Measurements from ENCODE around the gene C1QL1.

Gene C1QL1

DNA sequence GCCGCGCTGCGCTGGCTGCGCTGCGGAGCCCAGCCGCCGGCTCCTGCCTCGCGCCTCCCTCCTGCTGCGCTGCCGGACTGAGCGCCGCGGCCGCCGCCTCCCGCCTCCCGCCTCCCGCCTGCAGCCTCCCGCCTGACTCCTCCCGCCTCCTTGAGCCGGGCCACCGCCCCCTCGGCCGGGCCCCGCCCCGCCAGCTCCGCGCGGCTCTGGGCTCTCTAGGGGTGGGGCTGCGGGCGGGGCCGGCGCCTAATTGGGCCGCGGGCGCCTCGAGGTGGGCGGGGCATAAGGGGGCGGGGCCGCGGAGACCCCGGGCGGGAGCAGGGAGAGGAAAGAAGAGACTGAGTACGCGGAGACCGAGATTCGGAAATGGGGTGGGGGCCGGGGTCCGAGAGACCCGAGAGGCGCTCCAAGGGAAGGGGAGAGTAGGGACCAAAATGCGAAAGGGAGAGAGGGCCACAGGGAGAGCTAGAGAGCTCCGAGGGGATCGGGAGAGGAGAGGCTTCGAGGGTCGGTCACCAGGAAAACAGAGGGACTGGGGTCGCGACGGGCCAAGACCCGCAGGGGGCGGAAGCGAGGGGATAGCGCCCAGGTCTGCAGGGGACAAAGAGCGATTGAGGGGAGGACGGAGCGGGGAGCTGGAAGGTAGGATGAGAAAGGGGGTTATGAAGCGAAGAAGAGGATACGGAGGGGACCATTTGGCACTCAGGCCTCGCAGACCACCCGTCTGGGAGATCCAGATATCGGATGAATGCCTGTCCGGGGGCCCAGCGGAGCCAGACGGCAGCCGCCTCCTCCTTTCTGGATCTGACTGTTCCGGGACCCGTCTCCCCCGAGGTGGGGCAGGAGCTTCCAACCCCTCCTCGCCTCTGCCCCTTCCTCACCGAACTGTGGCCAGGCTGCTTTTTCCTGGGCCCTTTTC lies at the start of gene C1QL1:
Gene C1QL1 (minus strand): TSS at position 79 of the 919 bp plus-strand sequence. CDS start 255 bp downstream, outside the sequence.
- DNase-seq, result peak; percentile 90

DNA sequence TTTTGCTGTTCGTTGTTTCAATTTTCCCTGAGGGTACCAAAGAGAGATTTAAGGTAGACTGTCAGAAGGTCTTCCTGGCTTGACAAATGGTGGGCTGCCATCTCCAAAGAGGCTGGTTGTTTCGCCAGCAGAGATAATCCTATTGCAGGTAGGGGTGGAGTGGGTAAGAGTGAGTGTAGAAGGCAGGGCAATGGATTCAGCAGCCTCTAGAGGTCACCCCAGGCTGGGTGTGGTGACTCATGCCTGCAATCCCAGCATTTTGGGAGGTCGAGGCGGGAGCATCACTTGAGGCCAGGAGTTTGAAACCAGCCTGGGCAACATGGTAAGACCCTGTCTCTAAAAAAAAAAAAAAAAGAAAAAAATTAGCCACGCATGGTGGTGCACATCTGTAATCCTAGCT lies 48.7 kb upstream of the C1QL1 start:
- no peak for DNase-seq

DNA sequence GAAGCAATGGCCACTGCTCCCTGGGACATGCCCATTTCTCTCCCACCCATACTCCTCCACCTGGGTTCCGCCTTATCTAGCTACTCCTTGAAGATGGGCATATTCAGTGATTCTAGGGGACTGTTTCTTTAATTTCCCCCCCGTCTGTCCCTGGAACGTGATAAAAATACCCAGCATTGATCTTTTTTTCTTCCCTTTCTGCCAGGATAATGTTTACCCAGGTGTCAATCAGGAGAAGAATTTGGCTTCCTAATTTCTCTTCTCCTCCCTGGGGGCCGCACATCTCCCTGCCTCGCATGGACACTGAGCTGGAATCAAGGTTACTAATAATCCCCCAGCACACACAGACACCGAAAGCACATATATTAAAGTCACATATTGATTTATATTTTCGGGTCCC lies 48.1 kb upstream of the C1QL1 start:
- DNase-seq, result no peak

DNA sequence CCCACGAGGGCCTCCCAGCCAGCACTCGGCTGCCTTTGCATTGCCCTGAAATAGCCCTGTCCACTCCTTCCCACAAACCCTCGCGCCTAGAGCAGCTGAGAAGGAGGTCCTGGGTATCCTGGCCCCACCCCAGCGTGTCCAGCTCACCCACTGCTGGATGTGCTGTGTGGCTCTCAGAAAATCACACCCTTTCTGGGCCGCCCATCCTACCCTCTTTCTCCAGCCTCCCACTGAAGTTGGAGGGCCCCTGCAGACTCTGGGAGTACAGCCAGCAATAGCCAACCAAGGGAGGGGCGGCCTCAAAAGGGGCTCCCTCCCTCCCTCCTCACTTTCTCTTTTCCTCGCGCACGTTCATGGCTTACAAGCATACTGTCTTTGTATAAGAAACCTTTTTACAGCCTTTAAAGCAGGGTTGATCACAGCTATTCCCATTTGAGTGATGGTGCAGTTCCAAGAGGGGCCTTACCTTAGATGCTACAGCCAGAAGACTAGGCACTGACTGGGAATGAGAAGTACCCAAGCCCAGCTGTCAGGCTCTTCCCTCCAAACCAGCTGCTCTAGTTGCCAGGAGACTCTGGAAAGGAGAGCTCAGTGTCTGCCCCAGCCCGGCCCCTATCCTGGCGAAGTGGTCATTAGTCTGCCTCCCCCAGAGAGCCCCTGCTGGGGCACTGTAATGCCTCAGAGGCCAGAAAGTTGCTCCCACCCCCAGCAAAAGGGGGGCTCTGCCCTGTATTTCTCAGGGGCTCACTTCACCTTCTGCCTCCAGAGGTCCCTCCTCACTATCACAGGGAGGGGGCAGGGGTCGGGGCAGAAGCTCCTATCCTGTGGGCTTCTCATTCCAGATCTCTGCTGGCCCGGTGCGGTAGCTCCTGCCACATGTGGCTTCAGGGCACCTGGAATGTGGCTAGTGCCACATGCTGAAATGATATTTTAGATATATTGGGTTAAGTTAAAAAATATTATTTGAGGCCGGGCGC lies 45.2 kb upstream of the C1QL1 start:
- DNase-seq, result peak; percentile 82

DNA sequence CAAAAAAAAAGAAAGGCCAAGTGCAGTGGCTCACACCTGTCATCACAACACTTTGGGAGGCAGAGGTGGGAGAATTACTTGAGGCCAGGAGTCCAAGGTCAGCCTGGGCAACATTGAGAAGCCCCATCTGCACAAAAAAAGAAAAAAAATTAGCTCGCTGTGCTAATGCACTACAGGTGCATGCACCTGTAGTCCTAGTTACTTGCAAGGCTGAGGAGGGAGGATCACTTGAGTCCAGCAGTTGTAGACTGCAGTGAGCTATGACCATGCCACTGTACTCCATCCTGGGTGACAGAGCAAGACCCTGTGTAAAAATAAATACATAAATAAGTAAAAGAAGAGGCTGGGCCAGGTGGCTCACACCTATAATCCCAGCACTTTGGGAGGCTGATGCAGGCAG lies 43.7 kb upstream of the C1QL1 start:
- no peak for DNase-seq

DNA sequence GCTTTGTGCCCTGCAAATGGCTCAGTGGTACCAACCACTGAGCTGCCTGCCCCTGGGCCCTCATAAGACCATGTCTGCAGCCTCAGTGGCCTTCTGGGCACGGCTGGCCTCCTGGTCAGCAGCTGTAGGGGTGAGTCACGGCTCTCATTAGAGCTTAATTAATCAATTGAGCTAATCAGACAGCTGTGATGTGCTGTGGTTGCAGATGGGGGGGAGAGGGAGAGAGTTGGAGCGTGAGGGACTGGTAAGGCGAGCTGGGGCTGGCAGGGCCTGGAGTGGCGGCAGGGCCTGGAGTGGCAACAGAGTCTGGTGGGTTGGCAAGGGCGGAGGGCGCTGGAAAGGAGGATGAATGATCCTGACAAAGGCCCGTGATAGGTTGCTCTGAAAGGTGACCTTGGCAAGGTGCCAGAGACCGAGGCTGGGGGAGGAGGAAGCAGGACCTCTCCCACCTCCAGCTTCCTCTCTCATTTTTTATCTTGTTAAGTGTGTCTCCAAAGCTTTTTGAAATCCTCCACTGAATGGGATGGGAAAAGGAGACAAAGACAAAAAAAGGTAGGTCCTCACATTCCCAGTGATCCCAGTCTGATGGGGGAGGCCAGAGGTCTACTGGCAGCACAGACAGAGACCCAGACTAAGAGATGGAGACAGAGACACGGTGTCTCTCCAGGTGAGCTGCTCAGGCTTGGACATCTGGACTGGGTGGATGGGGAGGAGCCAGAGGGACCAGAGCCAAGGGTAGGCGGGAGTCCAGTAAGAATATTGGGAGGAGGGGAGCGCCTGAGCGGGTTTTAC lies 41.8 kb upstream of the C1QL1 start:
- peak; percentile 28 for DNase-seq

DNA sequence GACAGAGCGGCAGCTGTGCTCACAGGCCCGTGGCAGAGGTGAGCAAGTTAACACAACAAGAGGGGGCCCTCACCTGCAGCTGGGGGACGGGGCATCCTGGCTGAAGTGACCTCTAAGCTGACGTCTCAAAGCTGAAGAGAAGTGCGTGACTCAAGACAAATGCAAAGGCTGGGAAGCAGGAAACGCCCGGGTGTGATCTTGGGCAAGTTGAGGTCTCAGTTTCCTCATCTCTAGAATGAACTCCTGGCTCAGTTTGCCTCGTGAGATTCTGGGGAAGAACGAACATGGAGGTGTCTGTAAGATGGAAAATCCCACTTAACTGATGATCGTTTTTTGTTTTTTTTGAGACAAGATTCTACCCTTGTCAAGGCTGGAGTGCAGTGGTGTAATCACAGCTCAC lies 40.1 kb upstream of the C1QL1 start:
- no peak for DNase-seq

DNA sequence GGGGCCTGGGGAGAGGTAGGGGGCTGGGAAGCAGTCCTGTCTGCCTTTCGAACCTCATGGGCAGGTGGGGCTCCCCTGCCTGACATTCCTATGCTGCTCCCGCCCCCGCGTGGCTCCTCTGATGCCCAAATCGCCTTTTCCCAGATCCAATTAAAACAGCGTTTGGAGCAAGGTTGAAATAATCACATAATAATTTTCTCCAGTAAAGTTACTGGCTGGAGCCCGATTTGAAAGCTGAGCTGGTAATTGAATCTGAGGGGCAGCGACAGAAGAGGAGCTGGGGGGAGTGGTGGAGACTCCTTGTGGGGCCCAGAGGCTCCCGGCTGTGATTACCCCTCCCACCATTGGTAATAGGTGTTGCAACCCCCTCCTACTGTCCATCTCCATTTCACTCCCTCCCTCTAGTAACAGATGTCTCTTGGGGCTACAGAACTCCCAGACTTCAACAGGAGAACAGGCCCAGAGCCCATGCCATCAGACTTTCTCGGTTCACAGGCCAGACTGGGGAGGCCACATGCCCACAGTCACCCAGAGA lies 38.9 kb upstream of the C1QL1 start:
- DNase-seq, result peak; percentile 56

DNA sequence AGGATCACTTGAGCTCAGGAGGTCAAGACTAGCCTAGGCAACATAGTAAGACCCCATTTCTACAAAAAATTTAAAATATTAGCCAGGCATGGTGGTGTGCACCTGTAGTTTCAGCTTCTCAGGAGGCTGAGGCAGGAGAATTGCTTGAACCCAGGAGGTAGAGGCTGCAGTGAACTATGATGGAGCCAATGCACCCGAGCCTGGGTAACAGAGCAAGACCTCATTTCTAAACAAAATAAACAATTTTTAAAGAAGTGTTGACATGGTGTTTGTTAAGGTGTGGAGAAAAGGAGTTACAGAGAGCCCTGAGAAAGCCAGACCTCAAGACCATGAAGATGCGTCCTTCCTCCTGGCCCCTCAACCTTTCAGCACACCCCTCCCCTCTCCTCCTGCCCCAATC lies 37.6 kb upstream of the C1QL1 start:
- DNase-seq, result no peak

DNA sequence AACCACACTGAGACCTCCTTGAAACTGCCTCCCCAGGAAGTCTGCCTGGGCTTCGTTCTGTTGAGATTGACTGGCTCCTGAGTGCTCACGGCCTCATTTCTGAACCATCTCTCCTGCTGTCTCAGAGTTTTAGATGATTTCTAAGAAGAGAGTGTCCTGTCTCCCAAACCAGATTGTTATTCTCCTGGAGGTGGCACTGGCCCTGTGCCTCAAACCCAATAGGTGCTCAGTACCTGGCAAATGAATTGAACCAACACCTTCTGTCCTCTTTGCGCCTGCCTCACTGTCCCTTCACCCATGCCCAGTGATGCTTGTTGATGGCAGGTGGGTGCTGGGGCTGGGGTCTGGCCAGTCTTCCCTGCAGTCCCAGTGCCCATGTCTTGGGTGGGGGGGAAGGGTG lies 36.3 kb upstream of the C1QL1 start:
- no peak for DNase-seq

DNA sequence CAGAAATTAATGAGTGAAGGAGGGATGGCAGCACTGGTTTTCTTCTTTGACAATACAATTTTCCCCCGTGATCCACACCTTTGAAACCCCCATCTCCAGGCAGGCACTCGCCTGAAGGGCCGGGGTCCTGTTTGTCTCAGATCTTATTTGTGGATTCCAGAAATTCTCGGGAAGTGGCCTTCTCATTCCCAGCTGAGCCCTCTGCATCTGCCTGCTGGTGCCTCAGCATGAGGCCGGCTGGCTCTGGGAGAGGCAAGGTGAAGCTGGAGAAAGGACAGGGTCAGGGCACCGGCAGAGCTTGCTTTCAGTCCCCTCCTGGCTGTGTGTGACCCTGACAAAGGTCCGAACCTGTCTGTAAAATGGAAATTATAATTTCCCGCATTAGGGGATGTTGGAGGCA lies 35.8 kb upstream of the C1QL1 start:
- DNase-seq, result no peak

DNA sequence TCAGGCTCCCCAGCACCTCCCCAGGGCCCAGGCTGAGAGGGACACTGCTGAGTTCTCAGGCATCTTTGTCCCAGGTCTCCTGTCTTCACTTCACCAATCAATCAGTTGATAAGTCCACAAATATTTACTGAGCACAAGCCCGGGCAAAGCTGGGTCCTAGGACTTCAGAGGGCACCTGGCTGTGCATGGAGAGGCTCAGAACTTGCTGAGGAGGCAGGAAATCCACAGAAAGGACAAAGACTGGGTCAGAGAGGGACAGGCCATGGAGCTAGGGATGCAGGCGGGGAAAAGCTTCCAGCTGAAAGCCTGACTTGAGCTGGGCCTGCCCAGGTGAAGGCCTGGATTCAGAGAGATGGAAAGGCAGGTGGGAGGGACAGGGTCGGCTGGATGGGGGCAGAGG lies 33.2 kb upstream of the C1QL1 start:
- no peak for DNase-seq

DNA sequence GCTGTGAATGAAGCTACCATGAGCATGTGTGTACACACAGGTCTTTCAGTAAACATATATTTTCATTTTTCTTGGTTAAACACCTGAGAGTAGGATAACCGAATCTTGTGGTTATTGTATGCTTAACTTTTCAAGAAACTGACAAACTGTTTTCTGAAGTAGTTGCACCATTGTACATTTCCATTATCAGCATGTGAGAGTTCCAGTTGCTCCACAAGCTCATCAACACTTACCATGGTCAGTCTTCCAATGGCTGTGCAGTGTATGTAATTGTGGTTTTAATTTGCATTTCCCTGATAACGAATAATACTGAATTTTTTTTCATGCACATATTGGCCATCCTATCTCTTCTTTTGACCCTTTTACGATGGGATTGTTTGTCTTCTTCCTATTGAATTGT lies 31.3 kb upstream of the C1QL1 start:
- DNase-seq, result no peak

DNA sequence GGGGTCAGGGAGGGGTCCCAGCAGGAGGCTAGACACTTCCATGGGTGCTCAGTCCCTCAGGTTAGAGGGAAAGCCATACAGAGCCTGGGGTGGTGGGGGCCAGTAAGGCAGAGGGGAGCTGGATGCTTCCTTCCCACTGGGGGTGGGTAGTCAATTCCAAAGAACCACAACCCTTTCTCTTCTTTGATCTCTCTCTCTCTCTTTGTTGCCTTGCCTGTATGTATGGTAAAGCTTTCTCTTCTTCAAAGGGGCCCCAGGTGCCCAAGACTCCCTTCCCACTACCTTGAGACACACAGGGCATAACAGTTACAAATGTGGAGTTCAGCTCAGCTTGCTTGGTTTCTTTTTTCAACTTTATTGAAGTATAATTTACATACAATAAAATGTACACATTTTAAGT lies 30.5 kb upstream of the C1QL1 start:
- no peak for DNase-seq

DNA sequence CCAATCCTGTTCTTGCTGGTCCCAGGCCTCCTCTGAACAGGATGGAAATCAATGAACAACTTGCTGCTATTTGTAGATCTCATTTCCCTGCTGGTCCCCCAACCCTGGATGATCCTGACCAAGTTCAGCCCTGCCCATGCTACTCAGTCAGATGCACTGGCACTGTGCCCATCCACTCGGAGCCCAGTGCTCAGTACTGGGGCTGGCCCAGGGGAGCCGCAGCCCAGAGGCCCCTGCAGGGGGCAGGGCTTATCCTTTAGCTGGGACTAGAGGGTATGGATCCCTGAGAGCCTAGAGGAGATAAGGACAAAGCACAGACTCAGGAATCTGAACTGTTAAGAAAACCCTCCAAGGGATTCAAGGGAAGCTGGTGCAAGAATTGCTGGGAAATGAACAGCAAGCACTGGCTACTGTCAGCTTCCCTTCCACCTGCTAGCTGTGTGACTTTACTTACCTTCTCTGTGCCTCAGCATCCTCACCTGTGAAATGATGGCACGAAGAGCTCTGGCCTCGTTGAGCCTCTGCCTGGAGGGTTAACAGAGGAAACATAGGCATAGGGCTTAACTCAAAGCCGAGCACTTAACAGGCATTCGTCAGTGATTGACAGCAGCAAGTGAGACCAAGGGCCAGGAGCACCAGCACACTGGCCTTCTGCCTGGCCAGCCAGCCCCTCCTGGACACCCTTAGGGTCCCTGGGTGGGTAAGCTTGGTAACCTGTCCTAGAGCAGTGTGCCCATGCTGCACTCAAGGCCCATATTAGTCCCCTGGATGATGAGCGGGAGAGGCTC lies 29.8 kb upstream of the C1QL1 start:
- no peak for DNase-seq

DNA sequence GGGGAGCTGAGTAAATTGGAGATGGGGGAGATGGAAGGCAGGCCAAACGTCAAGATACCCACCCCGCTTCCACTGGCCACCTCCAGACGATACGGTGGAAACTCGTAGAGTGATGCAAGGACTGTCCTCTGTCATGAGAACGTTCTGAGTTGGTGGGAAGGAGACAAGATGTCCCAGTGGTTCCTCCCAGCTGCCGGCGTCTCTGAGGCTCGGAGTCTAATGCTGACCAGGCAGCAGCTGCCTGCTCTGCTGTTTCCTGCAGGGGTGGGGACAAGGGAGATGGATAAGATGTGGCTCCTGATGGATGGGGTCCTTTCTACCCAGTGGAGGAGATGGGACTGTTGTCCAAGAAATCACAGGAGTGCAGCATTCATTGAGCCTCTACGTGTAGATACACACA lies 28.2 kb upstream of the C1QL1 start:
- DNase-seq, result no peak

DNA sequence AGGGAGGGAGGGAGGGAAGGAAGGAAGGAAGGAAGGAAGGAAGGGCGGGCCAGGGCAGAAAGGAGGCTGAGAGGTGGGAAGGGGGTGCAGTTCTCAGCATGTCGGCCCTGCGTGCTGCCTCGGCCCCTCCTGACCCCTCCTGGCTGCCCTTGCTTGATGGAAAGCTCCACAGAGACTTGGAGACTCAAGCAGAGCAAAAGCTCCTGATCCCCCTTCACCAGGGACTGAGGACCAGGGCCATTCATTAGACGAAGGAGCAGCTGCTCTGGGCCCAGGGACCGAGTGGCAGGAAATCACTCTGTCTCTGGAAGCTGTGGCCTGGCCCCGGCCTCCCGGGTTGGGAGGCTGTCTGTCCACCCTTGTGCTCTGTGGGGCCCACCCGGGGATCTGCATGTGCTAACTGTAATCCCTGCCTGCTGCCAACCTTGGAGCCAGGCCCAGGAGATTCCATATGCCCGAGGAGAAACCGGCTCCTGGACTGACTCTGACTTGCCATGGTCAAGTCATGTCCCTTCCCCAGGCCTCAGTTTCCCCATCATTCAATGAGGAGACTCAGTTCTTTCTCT lies 27.4 kb upstream of the C1QL1 start:
- no peak for DNase-seq

DNA sequence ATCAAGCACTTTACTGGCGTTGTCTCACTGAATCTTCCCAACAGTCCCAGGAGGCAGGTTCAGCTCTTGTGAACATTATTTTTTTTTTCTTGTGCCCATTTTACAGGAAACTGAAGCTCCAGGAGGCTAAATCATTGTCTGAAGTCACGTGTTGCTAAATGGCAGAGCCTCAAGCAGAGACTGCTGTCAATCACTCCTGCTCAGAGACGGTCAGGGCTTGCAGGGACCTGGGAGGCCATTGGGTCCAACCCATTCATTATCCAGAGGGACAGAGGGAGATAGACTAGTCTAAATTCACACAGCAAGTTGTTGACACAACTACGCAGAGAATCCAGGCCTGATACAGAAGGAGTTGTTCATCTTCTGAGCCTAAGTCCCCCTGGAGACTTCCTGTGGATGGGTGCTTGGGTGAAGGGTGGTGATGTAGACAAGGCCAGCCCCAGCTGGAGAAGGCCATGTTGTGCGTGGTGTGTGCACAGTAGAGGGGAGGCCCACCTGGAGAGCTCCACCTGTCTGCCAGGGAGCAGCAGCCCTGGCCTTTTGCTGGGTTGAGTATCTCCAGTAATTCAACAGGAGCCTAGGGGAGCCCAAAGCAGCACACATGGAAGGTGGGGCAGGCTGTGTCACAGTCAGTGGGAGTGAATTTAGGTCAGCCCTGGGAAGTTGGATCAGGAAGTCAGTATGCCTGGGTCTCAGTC lies 24.3 kb upstream of the C1QL1 start:
- no peak for DNase-seq

DNA sequence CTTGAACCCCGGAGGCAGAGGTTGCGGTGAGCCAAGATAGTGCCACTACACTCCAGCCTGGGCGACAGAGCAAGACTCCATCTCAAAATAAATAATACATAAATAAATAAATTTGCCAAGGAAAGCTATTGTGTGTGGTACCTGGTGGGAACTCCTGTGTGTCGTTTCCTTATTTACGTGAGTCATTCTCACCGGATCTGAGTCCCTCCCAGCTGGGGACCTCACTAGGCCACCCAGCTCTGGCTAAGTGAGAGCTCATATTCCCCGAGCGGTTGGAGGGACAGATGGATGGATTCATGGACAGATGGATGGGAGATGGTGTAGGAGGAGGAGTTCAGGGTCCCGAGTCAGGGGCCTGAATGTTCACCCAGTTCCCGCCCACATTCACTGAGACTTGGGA lies 22.9 kb upstream of the C1QL1 start:
- peak; percentile 83 for DNase-seq

DNA sequence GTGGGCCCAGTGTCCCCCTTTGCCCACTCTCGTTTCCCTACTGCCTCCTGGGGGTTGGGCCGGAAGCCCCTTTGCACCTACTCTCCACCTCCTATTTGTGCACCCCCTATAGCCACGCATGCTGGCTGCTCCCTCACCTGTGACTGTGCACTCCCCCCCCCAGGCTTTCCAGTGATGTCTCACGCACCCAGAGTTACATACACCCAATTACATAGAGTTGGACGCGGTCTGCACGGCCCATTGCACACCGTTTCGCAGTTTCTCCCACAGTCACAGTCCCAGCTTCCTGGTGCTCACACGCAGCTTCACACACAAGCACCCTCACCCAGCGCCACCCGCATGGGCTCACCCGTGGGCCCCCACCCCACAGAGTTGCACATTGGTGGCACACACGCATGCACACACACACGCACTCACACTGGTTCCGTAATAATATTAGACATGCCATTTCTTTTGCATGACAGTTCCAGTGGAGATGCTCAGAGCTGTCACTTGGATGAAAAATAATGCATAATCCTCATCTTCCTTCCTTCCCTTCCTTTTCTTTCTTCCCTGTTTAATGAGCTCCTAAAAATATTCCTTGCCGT lies 21.5 kb upstream of the C1QL1 start:
- no peak for DNase-seq

All from NCI-H1694 treated with DMSO at 0.1 percent for 48 hours (cell line).